Measurements from ENCODE around the gene GLYATL1B.

DNA sequence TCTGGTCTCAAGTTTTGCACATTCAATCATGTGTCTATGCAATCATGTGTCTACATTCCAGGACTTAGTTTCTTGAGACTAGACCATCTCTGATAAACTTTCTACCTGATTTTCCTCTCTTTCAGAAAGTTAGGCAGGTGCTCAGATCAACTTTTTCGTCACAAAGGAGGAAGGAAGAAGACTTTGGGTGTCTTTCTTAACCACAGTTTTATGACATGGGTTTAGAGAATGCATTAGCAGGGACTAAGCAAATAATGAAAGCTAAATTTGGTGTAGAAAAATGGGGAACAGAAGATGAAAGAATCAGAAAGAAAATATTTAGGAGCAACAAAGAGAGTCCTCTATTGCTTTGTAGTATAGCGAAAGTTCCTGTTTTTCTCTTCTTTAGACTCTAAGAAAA is 7.7 kb upstream of the GLYATL1B start:
- TF ChIP-seq, protein P1, sequence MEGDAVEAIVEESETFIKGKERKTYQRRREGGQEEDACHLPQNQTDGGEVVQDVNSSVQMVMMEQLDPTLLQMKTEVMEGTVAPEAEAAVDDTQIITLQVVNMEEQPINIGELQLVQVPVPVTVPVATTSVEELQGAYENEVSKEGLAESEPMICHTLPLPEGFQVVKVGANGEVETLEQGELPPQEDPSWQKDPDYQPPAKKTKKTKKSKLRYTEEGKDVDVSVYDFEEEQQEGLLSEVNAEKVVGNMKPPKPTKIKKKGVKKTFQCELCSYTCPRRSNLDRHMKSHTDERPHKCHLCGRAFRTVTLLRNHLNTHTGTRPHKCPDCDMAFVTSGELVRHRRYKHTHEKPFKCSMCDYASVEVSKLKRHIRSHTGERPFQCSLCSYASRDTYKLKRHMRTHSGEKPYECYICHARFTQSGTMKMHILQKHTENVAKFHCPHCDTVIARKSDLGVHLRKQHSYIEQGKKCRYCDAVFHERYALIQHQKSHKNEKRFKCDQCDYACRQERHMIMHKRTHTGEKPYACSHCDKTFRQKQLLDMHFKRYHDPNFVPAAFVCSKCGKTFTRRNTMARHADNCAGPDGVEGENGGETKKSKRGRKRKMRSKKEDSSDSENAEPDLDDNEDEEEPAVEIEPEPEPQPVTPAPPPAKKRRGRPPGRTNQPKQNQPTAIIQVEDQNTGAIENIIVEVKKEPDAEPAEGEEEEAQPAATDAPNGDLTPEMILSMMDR (IDR thresholded peaks at IDR 0.05; ENCODE audit: insufficient read depth, low read length, poor library complexity, severe bottlenecking) = no peak
- no peak for TF ChIP-seq EZH2phosphoT487 (conservative IDR thresholded peaks at IDR 0.05; ENCODE audit: low read length)
